GM18508 (cell line): ENCODE results near the gene ADGRE1.
"Not testable (repeated sequence)": the region's sequence is repeated elsewhere in the genome, so short reads cannot be mapped to it uniquely, and the experiment has no call there.

ENCODE experiments used
- ATAC-seq: cut with Tn5 transposase; IDR thresholded peaks from one replicate; pipeline ENCODE4 v1.9.1; 2021; ENCODE audit warnings: moderate number of reproducible peaks; ENCODE audit not compliant: insufficient read depth, unreplicated experiment

The ADGRE1 gene

GRCh38 chr19:6887316-6887715, at the start of gene ADGRE1:
Gene ADGRE1 (plus strand): TSS chr19:6887579. CDS start chr19:6887609, 30 bp downstream.
- no peak for ATAC-seq

- no peak for ATAC-seq
These were observed 49.2 kb upstream of the ADGRE1 start for GRCh38 chr19:6838062-6838655.

GRCh38 chr19:6842871-6843607, 44.3 kb upstream of the ADGRE1 start:
- no peak for ATAC-seq

GRCh38 chr19:6847828-6848200, 39.6 kb upstream of the ADGRE1 start:
- no peak for ATAC-seq

GRCh38 chr19:6848986-6849385, 38.4 kb upstream of the ADGRE1 start:
- no peak for ATAC-seq

GRCh38 chr19:6849876-6850275, 37.5 kb upstream of the ADGRE1 start:
- no peak for ATAC-seq

GRCh38 chr19:6851359-6851758, 36.0 kb upstream of the ADGRE1 start:
- ATAC-seq, result no peak

GRCh38 chr19:6852001-6852400, 35.4 kb upstream of the ADGRE1 start:
- no peak for ATAC-seq

- no peak for ATAC-seq
These were observed 33.5 kb upstream of the ADGRE1 start for GRCh38 chr19:6853868-6854267.

- ATAC-seq, result no peak
These were observed 32.6 kb upstream of the ADGRE1 start for GRCh38 chr19:6854758-6855157.

GRCh38 chr19:6856749-6857372, 30.5 kb upstream of the ADGRE1 start:
- ATAC-seq, result no peak

- no peak for ATAC-seq
These were observed 25.6 kb upstream of the ADGRE1 start for GRCh38 chr19:6861683-6862286.

GRCh38 chr19:6862673-6863078, 24.7 kb upstream of the ADGRE1 start:
- ATAC-seq, result peak; percentile 64

GRCh38 chr19:6864325-6864940, 22.9 kb upstream of the ADGRE1 start:
- no peak for ATAC-seq

GRCh38 chr19:6865849-6866248, 21.5 kb upstream of the ADGRE1 start:
- ATAC-seq, result no peak

- no peak for ATAC-seq
These were observed 20.6 kb upstream of the ADGRE1 start for GRCh38 chr19:6866741-6867151.

- ATAC-seq, result no peak
These were observed 19.0 kb upstream of the ADGRE1 start for GRCh38 chr19:6868351-6868750.

GRCh38 chr19:6869151-6869882, 18.1 kb upstream of the ADGRE1 start:
- not testable (repeated sequence) for ATAC-seq

- ATAC-seq, result no peak
These were observed 13.5 kb upstream of the ADGRE1 start for GRCh38 chr19:6873708-6874431.
